ENCODE results near the gene NOC2L.

- TF ChIP-seq PATZ1 (CRISPR knock-in tag; IDR thresholded peaks at IDR 0.05; ENCODE audit: borderline replicate concordance) = no peak
- no peak for TF ChIP-seq GLIS3 (CRISPR knock-in tag; IDR thresholded peaks at IDR 0.05)
- TF ChIP-seq CREB5 (CRISPR knock-in tag; IDR thresholded peaks at IDR 0.05; ENCODE audit: low read depth) = no peak
- TF ChIP-seq BACH2 (CRISPR knock-in tag; IDR thresholded peaks at IDR 0.05; ENCODE audit: borderline replicate concordance) = no peak
- TF ChIP-seq ARNTL (CRISPR knock-in tag; IDR thresholded peaks at IDR 0.05; ENCODE audit: borderline replicate concordance, low read depth) = no peak
- TF ChIP-seq TSHZ2 (CRISPR knock-in tag; IDR thresholded peaks at IDR 0.05) = no peak
Measured at GRCh38 chr1:941015-941587, 18.0 kb downstream of the NOC2L start.

Data from SK-N-SH treated with all-trans-retinoic acid at 6 μM for 48 hours (cell line).